Aorta (tissue), 5 donors: ENCODE measurements around the gene ZMAT3. TPM values are rescaled to one million over a fixed set of nuclear protein-coding genes. Genes with fewer than 3 reads are reported as not detected.

Experiments
- ATAC-seq: fragments of 200-7000 bp; cut with Tn5 transposase; one replicate; pipeline ENCODE4 v1.9.1; 2022; ENCODE audit warnings: moderate library complexity; ENCODE audit not compliant: low FRiP score
- DNase-seq, 2 donors: peaks; one replicate each; pipeline ENCODE4 v3.0.0-alpha.2; 2020
- H3K27ac ChIP-seq, 2 donors: one replicate each; pipeline ENCODE4 v1.5.1; 2013; ENCODE audit warnings: low read length in 2 of 2, mild to moderate bottlenecking in 2 of 2, moderate library complexity in 2 of 2, control low read depth in 1 of 2, inconsistent platforms in 1 of 2, low read depth in 1 of 2
- H3K27me3 ChIP-seq, 2 donors: one replicate each; pipeline ENCODE4 v1.6.1; 2013; ENCODE audit warnings: control low read depth in 1 of 2, low read length in 1 of 2, mild to moderate bottlenecking in 1 of 2, moderate library complexity in 1 of 2; ENCODE audit not compliant: insufficient read depth in 2 of 2, control insufficient read depth in 1 of 2
- H3K36me3 ChIP-seq, 2 donors: one replicate each; pipeline ENCODE4 v1.6.1; 2013; ENCODE audit warnings: control low read depth in 1 of 2, low read length in 1 of 2, mild to moderate bottlenecking in 1 of 2; ENCODE audit not compliant: insufficient read depth in 2 of 2, control insufficient read depth in 1 of 2
- H3K4me1 ChIP-seq, 2 donors: one replicate each; pipeline ENCODE4 v1.6.1; 2013; ENCODE audit warnings: low read length in 2 of 2, control low read depth in 1 of 2, mild to moderate bottlenecking in 1 of 2, moderate library complexity in 1 of 2; ENCODE audit not compliant: insufficient read depth in 2 of 2, control insufficient read depth in 1 of 2
- H3K4me3 ChIP-seq, 2 donors: one replicate each; pipeline ENCODE4 v1.5.1; 2013; ENCODE audit warnings: low read length in 2 of 2, control low read depth in 1 of 2, mild to moderate bottlenecking in 1 of 2
- H3K9me3 ChIP-seq: one replicate; pipeline ENCODE4 v1.6.1; 2013; ENCODE audit warnings: mild to moderate bottlenecking, low read length; ENCODE audit not compliant: control insufficient read depth
- WGBS, 2 donors: extraction: QIAGEN DNeasy Blood & Tissue Kit; methylation state at CpG; one replicate each; pipeline ENCODE4 v1.1.7; 2013; 5-methylcytosine and 5-hydroxymethylcytosine counted together
- intact Hi-C, 2 donors: fragments of 100-400 bp; cut with DNase I; formaldehyde crosslinking; loops; one replicate each; pipeline versions ENCODE4 v1.14.2 to v1.15.0; 2022
- polyA plus RNA-seq, 2 donors: library from polyadenylated mRNA; stranded (reverse); fragments of 200-250 nt; gene quantifications; one replicate each; pipeline ENCODE4 v1.2.3, GENCODE V29; 2013
- total RNA-seq, 2 donors: library from RNA; stranded (reverse); fragmentation: NEBNext Ultra II Directional; extraction: Animal tissue kit (Norgen Biotek cat#: 25700); gene quantifications; one replicate each; pipeline ENCODE4 v1.2.1, GENCODE V29; 2021
- donor health status: healthy with polysubstance abuse.
- donor health status: Bipolar disorder and iron deficiency.
- donor health status: DM: no; HTN: no; CAD: no.
- donor health status: DM: no; HTN: no; CAD: no.
- donor health status: DM: yes; HTN: yes; CAD: no.

The ZMAT3 gene
- total and polyA plus RNA-seq, 4 donors, result 9.9 to 27.3 (median 19.7) TPM

DNA sequence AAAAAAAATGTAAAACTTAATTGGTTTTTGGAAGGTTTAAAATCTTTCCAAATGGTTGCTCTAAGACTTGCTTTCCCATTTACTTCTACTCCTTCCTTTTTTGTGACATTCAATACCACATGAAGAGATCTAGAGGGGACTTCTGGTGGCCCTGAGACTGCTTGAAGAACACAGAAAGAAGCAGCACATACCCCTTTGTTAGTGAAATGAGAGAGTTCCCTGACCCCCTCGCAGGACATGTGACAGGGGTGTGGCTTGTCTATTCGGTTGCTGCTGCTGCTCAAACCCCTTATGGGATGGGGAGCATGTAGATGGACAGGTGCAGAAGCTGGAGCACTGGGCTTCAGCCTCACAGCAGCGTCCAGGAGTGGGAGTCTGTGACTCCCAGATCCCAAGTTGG is 71.0 kb downstream of the ZMAT3 start:
- no peaks in the 10 kb centered on the region for H3K4me1 ChIP-seq
- no peak overlapping the region for H3K4me3 ChIP-seq
- ATAC-seq (no peak), DNase-seq (no peak)
- H3K36me3 ChIP-seq, result peaks cover 0 to 5% of the 10 kb centered on the region in 2 donors
- 80% methylated on average over 3 of the region's 3 CpGs for WGBS, 2 donors
- intact Hi-C loops, result no loop called here
- H3K27ac ChIP-seq, result no peak overlapping the region
- H3K9me3 ChIP-seq, result peaks cover 2% of the 10 kb centered on the region
- no peaks in the 10 kb centered on the region for H3K27me3 ChIP-seq

- H3K4me3 ChIP-seq, result no peak overlapping the region
- no peak for ATAC-seq
- no peak for DNase-seq
- intact Hi-C loops, result no loop called here
- peaks cover 2% of the 10 kb centered on the region for H3K9me3 ChIP-seq
- no peak overlapping the region for H3K27ac ChIP-seq
- no peaks in the 10 kb centered on the region for H3K27me3 ChIP-seq
- peaks cover 0 to 5% of the 10 kb centered on the region in 2 donors for H3K36me3 ChIP-seq
- no peaks in the 10 kb centered on the region for H3K4me1 ChIP-seq
Observed at GRCh38 chr3:179000144-179000543, 71.5 kb downstream of the ZMAT3 start.

- no peaks in the 10 kb centered on the region for H3K27me3 ChIP-seq
- no peaks in the 10 kb centered on the region for H3K4me1 ChIP-seq
- 91 to 95% methylated on average over 2 of the region's 2 CpGs for WGBS, 2 donors
- peaks cover 2% of the 10 kb centered on the region for H3K9me3 ChIP-seq
- DNase-seq, result no peak
- peaks cover 0 to 3% of the 10 kb centered on the region in 2 donors for H3K36me3 ChIP-seq
- no peak for ATAC-seq
- no peak overlapping the region for H3K27ac ChIP-seq
- intact Hi-C loops, result no loop called here
- no peak overlapping the region for H3K4me3 ChIP-seq
Observed at GRCh38 chr3:178996399-178996798, 75.2 kb downstream of the ZMAT3 start.

GRCh38 chr3:178990293-178990692 is 81.3 kb downstream of the ZMAT3 start:
- DNase-seq (no peak), ATAC-seq (no peak)
- intact Hi-C loops, result no loop called here
- peaks cover 9% of the 10 kb centered on the region for H3K9me3 ChIP-seq
- no peaks in the 10 kb centered on the region for H3K4me1 ChIP-seq
- no peaks in the 10 kb centered on the region for H3K27me3 ChIP-seq
- peaks cover 0 to 3% of the 10 kb centered on the region in 2 donors for H3K36me3 ChIP-seq
- H3K27ac ChIP-seq, result no peak overlapping the region
- H3K4me3 ChIP-seq, result no peak overlapping the region
- 87 to 93% methylated on average over 3 of the region's 3 CpGs for WGBS, 2 donors

DNA sequence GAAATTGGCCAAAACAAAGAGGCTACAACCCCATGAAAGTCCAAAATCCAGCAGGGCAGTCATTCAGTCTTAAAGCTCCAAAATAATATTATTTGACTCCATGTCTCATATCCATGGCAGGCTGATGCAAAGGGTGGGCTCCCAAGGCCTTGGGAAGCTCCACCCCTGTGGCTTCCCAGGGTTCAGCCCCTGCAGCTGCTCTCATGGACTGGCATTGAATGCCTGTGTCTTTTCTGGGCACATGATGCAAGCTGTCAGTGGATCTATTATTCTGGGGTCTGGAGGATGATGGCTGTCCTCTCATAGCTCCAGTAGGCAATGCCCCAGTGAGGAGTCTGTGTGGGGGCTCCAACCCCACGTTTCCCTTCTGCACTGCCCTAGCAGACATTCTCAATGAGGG is 81.8 kb downstream of the ZMAT3 start:
- no peak for ATAC-seq
- H3K4me3 ChIP-seq, result no peak overlapping the region
- no peaks in the 10 kb centered on the region for H3K4me1 ChIP-seq
- H3K27me3 ChIP-seq, result no peaks in the 10 kb centered on the region
- DNase-seq, result no peak
- peaks cover 9% of the 10 kb centered on the region for H3K9me3 ChIP-seq
- intact Hi-C loops, result no loop called here
- no peak overlapping the region for H3K27ac ChIP-seq
- H3K36me3 ChIP-seq, result peaks cover 0 to 1% of the 10 kb centered on the region in 2 donors
- 36 to 39% methylated on average over 1 of the region's 1 CpG for WGBS, 2 donors

DNA sequence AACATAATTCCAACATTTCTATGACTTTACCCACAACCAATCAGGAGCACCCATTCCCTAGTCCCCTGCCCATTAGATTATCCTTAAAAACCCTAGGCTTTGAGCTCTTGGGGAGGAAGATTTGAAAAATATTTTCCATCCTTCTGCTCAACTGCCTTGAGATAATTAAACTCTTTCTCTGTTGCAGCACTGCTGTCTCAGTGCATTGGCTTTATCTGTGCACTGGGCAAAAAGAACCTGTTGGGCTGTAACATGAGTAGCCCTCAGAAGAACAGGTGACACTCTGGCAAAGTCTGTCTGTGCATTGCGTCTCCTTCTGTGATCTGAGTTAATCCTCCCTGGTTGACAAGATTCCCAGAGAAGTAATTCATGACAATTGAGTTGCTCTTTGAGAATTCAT is 83.9 kb downstream of the ZMAT3 start:
- H3K36me3 ChIP-seq, result peaks cover 0 to 1% of the 10 kb centered on the region in 2 donors
- DNase-seq (no peak), ATAC-seq (no peak)
- 94 to 96% methylated on average over 1 of the region's 1 CpG for WGBS, 2 donors
- H3K4me3 ChIP-seq, result no peak overlapping the region
- intact Hi-C loops, result no loop called here
- no peak overlapping the region for H3K27ac ChIP-seq
- H3K4me1 ChIP-seq, result no peaks in the 10 kb centered on the region
- no peaks in the 10 kb centered on the region for H3K27me3 ChIP-seq
- peaks cover 9% of the 10 kb centered on the region for H3K9me3 ChIP-seq

GRCh38 chr3:178986456-178986855 is 85.2 kb downstream of the ZMAT3 start:
- Histone ChIP-seq H3K36me3 (no peaks in the 10 kb centered on the region), H3K9me3 (peaks cover 9% of the 10 kb centered on the region), H3K27me3 (no peaks in the 10 kb centered on the region), H3K27ac (no peak overlapping the region), H3K4me3 (no peak overlapping the region), H3K4me1 (no peaks in the 10 kb centered on the region)
- DNase-seq, result no peak
- no peak for ATAC-seq
- intact Hi-C loops, result no loop called here
- 35% methylated on average over 2 of the region's 2 CpGs for WGBS, 2 donors

DNA sequence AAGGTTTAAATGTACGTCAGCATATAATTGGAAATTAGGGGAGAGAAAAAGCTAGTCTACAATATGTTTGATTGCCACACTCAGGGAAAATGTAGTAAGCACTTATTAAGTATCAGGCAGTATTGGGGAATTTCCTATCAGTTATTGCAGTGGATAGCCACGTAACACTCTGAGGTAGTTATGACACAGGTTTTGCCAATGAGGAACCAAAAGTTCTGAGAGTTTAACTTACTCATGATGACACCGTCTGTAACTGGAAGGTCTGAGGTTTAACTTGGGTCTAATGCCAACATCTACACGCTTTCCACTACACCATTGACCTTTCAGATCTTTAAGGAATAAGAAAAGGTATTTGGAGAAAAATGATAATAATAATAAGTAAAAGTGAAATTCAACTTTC is 89.5 kb downstream of the ZMAT3 start:
- intact Hi-C loops, result no loop called here

GRCh38 chr3:178975320-178975719 is 96.3 kb downstream of the ZMAT3 start:
- WGBS, 2 donors, result 54 to 63% methylated on average over 2 of the region's 2 CpGs
- Histone ChIP-seq H3K4me1 (no peaks in the 10 kb centered on the region), H3K9me3 (peaks cover 3% of the 10 kb centered on the region), H3K27me3 (peaks cover 0 to 1% of the 10 kb centered on the region in 2 donors), H3K36me3 (no peaks in the 10 kb centered on the region), H3K4me3 (no peak overlapping the region), H3K27ac (no peak overlapping the region)
- intact Hi-C loops, result no loop called here
- DNase-seq (no peak), ATAC-seq (no peak)

More for the DNA sequence above, 89.5 kb downstream of the ZMAT3 start:
- Histone ChIP-seq H3K36me3 (no peaks in the 10 kb centered on the region), H3K4me1 (no peaks in the 10 kb centered on the region), H3K9me3 (no peaks in the 10 kb centered on the region), H3K27me3 (peaks cover 0 to 1% of the 10 kb centered on the region in 2 donors), H3K27ac (no peak overlapping the region), H3K4me3 (no peak overlapping the region)
- no peak for ATAC-seq
- no peak for DNase-seq
- 83 to 84% methylated on average over 4 of the region's 4 CpGs for WGBS, 2 donors
